Astrocyte (in vitro differentiated cells and primary cell): ENCODE data around the gene HNRNPC. TPM values are rescaled to one million over a fixed set of nuclear protein-coding genes. Genes with fewer than 3 reads are reported as not detected.

Source experiments
- DNase-seq: peaks from one replicate; pipeline ENCODE4 v3.0.0-alpha.2; 2010; ENCODE audit warnings: low read depth
- FAIRE-seq: peaks from 2 replicates; lab custom pipeline; 2011; peaks lifted over from hg19 to GRCh38; lab: Jason Lieb, UNC
- H2AFZ ChIP-seq: 2 replicates; pipeline ENCODE4 v1.6.0; 2012; ENCODE audit warnings: low read depth, low read length, inconsistent platforms
- H3K27ac ChIP-seq: 2 replicates; pipeline ENCODE4 v1.5.1; 2011; ENCODE audit warnings: low read depth, low read length, inconsistent platforms
- H3K27me3 ChIP-seq: 2 replicates; pipeline ENCODE4 v1.6.0; 2011; ENCODE audit warnings: low read length, inconsistent platforms; ENCODE audit not compliant: insufficient read depth
- H3K36me3 ChIP-seq: 2 replicates; pipeline ENCODE4 v1.5.1; 2011; ENCODE audit warnings: low read length, inconsistent platforms; ENCODE audit not compliant: insufficient read depth
- H3K4me1 ChIP-seq: 2 replicates; pipeline ENCODE4 v1.5.1; 2011; ENCODE audit warnings: low read length, inconsistent platforms; ENCODE audit not compliant: insufficient read depth
- H3K4me2 ChIP-seq: 2 replicates; pipeline ENCODE4 v1.6.0; 2012; ENCODE audit warnings: low read length, inconsistent platforms
- H3K4me3 ChIP-seq: 2 replicates; pipeline ENCODE4 v1.5.1; 2011; ENCODE audit warnings: low read depth, mild to moderate bottlenecking, low read length, inconsistent platforms; ENCODE audit not compliant: insufficient read depth
- H3K79me2 ChIP-seq: 2 replicates; pipeline ENCODE4 v1.6.0; 2012; ENCODE audit warnings: mild to moderate bottlenecking, low read length, inconsistent platforms; ENCODE audit not compliant: insufficient read depth
- H3K9ac ChIP-seq: 2 replicates; pipeline ENCODE4 v1.6.0; 2012; ENCODE audit warnings: mild to moderate bottlenecking, low read length, inconsistent platforms
- H3K9me3 ChIP-seq: 2 replicates; pipeline ENCODE4 v1.5.1; 2012; ENCODE audit warnings: low read depth, mild to moderate bottlenecking, low read length, inconsistent platforms; ENCODE audit not compliant: insufficient read depth
- H4K20me1 ChIP-seq: 2 replicates; pipeline ENCODE4 v1.6.0; 2012; ENCODE audit warnings: low read length, inconsistent platforms; ENCODE audit not compliant: insufficient read depth
- H3K27ac Mint-ChIP-seq: one replicate; pipeline ENCODE4 v1.8.0; 2021; ENCODE audit warnings: mild to moderate bottlenecking, mixed read lengths; ENCODE audit not compliant: unreplicated experiment
- H3K27me3 Mint-ChIP-seq: one replicate; pipeline ENCODE4 v1.8.0; 2021; ENCODE audit warnings: low read depth, mixed read lengths; ENCODE audit not compliant: unreplicated experiment
- H3K36me3 Mint-ChIP-seq: one replicate; pipeline ENCODE4 v1.8.0; 2021; ENCODE audit warnings: low read depth, mixed read lengths; ENCODE audit not compliant: unreplicated experiment
- H3K4me1 Mint-ChIP-seq: one replicate; pipeline ENCODE4 v1.8.0; 2021; ENCODE audit warnings: low read depth, mixed read lengths; ENCODE audit not compliant: unreplicated experiment
- H3K4me3 Mint-ChIP-seq: one replicate; pipeline ENCODE4 v1.8.0; 2021; ENCODE audit warnings: mild to moderate bottlenecking, moderate library complexity, mixed read lengths; ENCODE audit not compliant: unreplicated experiment
- H3K9me3 Mint-ChIP-seq: one replicate; pipeline ENCODE4 v1.8.0; 2021; ENCODE audit warnings: mild to moderate bottlenecking, mixed read lengths; ENCODE audit not compliant: unreplicated experiment
- CTCF ChIP-seq: IDR thresholded peaks from 2 replicates; pipeline ENCODE4 v1.5.1; 2011; ENCODE audit warnings: low read depth, mild to moderate bottlenecking, inconsistent platforms, low read length, moderate library complexity; ENCODE audit not compliant: insufficient read depth
- EZH2 ChIP-seq: IDR thresholded peaks from 2 replicates; pipeline ENCODE4 v1.6.1; 2012; ENCODE audit warnings: mild to moderate bottlenecking, low read length, inconsistent platforms; ENCODE audit not compliant: insufficient read depth
- total RNA-seq: library from RNA; stranded (reverse); gene quantifications from 2 replicates; pipeline ENCODE4 v1.2.1, GENCODE V29; 2021

HNRNPC gene
- total RNA-seq, 1 donor from 2014 or later, result 525 TPM

DNA sequence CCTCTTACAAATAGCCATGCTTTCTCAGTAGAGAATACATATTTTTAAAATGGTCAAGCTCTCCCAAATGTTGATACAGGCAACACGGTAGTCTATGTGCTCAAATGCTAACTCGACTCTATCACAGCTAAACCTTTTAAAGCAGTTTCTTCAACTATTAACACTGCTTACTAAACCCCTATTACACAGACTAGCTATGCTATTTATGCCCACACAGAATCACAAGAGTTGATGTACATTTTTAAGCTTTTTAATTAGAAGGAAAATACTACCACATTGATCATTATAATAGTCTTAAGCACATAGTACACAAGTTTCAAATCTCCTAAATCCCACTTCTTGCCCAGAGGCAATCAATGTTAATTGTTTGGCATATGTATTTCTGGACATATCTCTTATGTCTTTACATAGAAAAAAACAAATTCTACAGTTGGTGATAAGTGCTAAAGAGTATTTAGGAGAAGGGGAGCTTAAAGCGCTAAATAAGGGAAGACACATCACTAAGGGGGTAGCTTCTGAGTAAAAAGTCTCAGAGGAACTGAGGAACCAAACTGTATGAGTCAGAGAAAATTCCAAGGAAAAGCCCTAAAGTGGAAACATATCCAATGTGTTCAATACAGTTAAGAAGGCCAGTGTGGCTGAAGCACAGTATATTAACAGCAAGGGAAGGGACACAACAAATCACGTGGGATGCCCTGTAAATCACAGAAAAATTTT is 13.7 kb downstream of the HNRNPC start:
- no peaks in the 10 kb centered on the region for H3K27me3 ChIP-seq
- H2AFZ ChIP-seq, result no peak overlapping the region
- no peak for TF ChIP-seq CTCF
- no peak for TF ChIP-seq EZH2
- H3K4me2 ChIP-seq, result peak overlapping the region; percentile 24
- no peak overlapping the region for H3K4me3 ChIP-seq
- no peaks in the 10 kb centered on the region for H3K9me3 ChIP-seq
- H3K4me1 ChIP-seq, result peaks cover 22% of the 10 kb centered on the region
- H3K36me3 ChIP-seq, result peaks cover 48% of the 10 kb centered on the region
- no peaks in the 10 kb centered on the region for H3K27me3 Mint-ChIP-seq
- H3K27ac Mint-ChIP-seq, result peak overlapping the region; percentile 79
- H3K4me1 Mint-ChIP-seq, result peaks cover 46% of the 10 kb centered on the region
- H4K20me1 ChIP-seq, result peaks cover 95% of the 10 kb centered on the region
- H3K79me2 ChIP-seq, result peaks cover 98% of the 10 kb centered on the region
- peak overlapping the region; percentile 51 for H3K4me3 Mint-ChIP-seq
- peaks cover 10% of the 10 kb centered on the region for H3K36me3 Mint-ChIP-seq
- FAIRE-seq (peak; percentile 71), DNase-seq (peak; percentile 32)
- peak overlapping the region; percentile 0 for H3K9ac ChIP-seq
- no peak overlapping the region for H3K27ac ChIP-seq
- no peaks in the 10 kb centered on the region for H3K9me3 Mint-ChIP-seq

DNA sequence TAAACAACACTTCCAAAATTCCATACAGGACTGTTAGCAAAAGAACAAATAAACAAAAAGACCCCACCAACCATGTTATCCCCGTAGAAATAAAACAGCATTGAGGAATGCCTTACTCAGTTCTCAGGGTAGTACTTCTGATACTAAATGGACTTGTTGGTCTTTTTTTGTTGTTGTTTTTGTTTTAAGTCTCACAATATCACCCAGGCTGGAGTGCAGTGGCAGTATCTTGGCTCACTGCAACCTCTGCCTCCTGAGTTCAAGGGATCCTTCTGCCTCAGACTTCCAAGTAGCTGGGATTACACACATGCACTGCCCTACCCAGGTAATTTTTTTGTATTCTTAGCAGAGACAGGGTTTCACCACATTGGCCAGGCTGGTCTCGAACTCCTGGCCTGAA is 17.1 kb downstream of the HNRNPC start:
- no peaks in the 10 kb centered on the region for H3K9me3 Mint-ChIP-seq
- H3K36me3 Mint-ChIP-seq, result peaks cover 19% of the 10 kb centered on the region
- Histone ChIP-seq H3K27me3 (no peaks in the 10 kb centered on the region), H3K27ac (no peak overlapping the region), H3K79me2 (peaks cover 100% of the 10 kb centered on the region), H4K20me1 (peaks cover 100% of the 10 kb centered on the region), H3K4me2 (no peak overlapping the region), H3K9me3 (no peaks in the 10 kb centered on the region), H3K36me3 (peaks cover 53% of the 10 kb centered on the region), H3K9ac (no peak overlapping the region), H3K4me3 (no peak overlapping the region), H3K4me1 (peaks cover 15% of the 10 kb centered on the region), H2AFZ (no peak overlapping the region)
- peak overlapping the region; percentile 76 for H3K27ac Mint-ChIP-seq
- peaks cover 35% of the 10 kb centered on the region for H3K4me1 Mint-ChIP-seq
- DNase-seq (no peak), FAIRE-seq (no peak)
- no peaks in the 10 kb centered on the region for H3K27me3 Mint-ChIP-seq
- TF ChIP-seq EZH2, result no peak
- no peak for TF ChIP-seq CTCF
- no peak overlapping the region for H3K4me3 Mint-ChIP-seq

DNA sequence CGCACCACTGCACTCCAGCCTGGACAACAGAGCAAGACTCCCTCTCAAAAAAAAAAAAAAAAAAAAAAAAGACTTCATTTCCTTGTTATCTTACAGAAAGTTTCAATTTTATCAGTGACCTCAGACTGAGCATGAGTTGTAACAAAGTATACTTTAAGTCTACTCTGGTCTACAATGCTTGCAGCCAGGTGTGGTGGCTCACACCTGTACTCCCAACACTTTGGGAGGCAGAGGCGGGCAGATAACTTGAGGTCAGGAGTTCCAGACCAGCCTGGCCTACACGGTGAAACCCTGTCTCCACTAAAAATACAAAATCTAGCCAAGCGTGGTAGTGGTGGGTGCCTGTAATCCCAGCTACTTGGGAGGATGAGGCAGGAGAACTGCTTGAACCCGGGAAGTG is 18.0 kb downstream of the HNRNPC start:
- Mint-ChIP-seq H3K4me3 (no peak overlapping the region), H3K27me3 (no peaks in the 10 kb centered on the region), H3K27ac (peak overlapping the region; percentile 18), H3K36me3 (peaks cover 21% of the 10 kb centered on the region), H3K9me3 (no peaks in the 10 kb centered on the region), H3K4me1 (peaks cover 26% of the 10 kb centered on the region)
- no peak overlapping the region for H3K4me2 ChIP-seq
- peaks cover 100% of the 10 kb centered on the region for H4K20me1 ChIP-seq
- peaks cover 100% of the 10 kb centered on the region for H3K79me2 ChIP-seq
- DNase-seq (no peak), FAIRE-seq (no peak)
- H2AFZ ChIP-seq, result no peak overlapping the region
- H3K4me1 ChIP-seq, result peaks cover 13% of the 10 kb centered on the region
- H3K9me3 ChIP-seq, result no peaks in the 10 kb centered on the region
- peaks cover 55% of the 10 kb centered on the region for H3K36me3 ChIP-seq
- no peaks in the 10 kb centered on the region for H3K27me3 ChIP-seq
- no peak for TF ChIP-seq CTCF
- no peak for TF ChIP-seq EZH2
- H3K9ac ChIP-seq, result no peak overlapping the region
- H3K27ac ChIP-seq, result no peak overlapping the region
- H3K4me3 ChIP-seq, result no peak overlapping the region
